ENCODE measurements around the gene WDR1. TPM values are rescaled to one million over a fixed set of nuclear protein-coding genes. Genes with fewer than 3 reads are reported as not detected.

The WDR1 gene
- total and polyA plus RNA-seq, 8 donors = 30.0 to 102 (median 57.7) TPM

DNA sequence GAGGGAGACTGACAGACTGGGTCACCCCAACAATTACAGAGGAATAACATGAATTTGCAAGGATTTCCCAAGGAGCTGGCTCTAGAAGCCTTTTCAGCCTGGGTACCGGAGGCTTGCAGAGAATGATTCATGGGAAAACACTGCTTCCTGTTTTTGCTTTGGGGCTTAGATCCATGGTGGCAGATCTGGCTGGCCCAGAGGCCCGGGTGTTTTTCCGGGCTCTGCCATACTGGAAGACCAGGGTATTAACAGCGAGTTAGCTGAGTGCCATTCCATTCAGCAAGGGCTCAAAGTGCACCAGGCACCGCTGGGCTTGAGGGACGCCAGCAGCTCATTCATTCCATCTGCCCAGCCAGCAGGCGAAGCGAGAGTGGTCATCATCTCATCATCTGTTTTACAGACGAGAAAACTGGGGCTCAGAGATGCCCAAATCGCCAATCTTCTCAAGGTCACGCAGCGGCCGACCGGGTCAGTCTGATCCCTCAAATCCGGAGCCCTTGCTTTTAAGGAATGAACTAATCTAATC lies 1.3 kb downstream of the WDR1 start:
- peak overlapping the region in 2 of 4 donors; percentile 90 to 95 for H3K27ac ChIP-seq
- peaks cover 0 to 16% (median 3%) of the 10 kb centered on the region in 3 donors for H3K36me3 ChIP-seq
- FAIRE-seq (no peak), ATAC-seq (no peak), DNase-seq (peak in 1 of 6 donors; percentile 43)
- intact Hi-C loops (cut with DNase I) = no loop called here
- 46 to 53% methylated on average over 15 of the region's 15 CpGs for WGBS, 2 donors
- no peaks in the 10 kb centered on the region for H3K9me3 ChIP-seq
- H3K27me3 ChIP-seq = no peaks in the 10 kb centered on the region
- TF ChIP-seq, protein P1, sequence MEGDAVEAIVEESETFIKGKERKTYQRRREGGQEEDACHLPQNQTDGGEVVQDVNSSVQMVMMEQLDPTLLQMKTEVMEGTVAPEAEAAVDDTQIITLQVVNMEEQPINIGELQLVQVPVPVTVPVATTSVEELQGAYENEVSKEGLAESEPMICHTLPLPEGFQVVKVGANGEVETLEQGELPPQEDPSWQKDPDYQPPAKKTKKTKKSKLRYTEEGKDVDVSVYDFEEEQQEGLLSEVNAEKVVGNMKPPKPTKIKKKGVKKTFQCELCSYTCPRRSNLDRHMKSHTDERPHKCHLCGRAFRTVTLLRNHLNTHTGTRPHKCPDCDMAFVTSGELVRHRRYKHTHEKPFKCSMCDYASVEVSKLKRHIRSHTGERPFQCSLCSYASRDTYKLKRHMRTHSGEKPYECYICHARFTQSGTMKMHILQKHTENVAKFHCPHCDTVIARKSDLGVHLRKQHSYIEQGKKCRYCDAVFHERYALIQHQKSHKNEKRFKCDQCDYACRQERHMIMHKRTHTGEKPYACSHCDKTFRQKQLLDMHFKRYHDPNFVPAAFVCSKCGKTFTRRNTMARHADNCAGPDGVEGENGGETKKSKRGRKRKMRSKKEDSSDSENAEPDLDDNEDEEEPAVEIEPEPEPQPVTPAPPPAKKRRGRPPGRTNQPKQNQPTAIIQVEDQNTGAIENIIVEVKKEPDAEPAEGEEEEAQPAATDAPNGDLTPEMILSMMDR (IDR thresholded peaks at IDR 0.05) = no peak
- peaks cover 5 to 11% (median 6%) of the 10 kb centered on the region in 3 donors for H3K4me1 ChIP-seq
- H3K4me3 ChIP-seq = peak overlapping the region; percentile 65 to 82 (median 68)

DNA sequence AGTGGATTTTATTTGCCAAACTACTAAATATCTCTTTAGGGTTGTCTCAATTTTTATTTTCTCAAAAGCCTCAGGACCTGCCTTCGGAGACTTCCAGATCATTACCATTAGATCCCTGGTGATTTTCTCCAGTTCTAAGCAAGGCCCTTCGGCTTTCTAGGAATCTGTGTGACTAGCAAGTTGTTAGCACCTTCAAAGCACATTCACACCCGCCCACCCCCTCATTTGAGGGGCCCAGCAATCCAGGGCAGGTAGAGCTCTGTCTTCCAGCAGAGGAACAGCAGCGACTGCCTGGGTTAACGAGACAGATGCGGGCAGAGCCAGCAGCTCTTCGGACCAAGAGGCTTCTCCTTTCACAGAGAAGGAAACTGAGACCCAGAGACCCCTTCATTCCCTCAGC lies 2.0 kb downstream of the WDR1 start:
- intact Hi-C loops (cut with DNase I) = no loop called here
- H3K36me3 ChIP-seq = peaks cover 0 to 16% (median 3%) of the 10 kb centered on the region in 3 donors
- TF ChIP-seq, protein P1 (IDR thresholded peaks at IDR 0.05) = no peak
- H3K27ac ChIP-seq = no peak overlapping the region
- peak overlapping the region in 1 of 4 donors; percentile 70 for H3K4me3 ChIP-seq
- peaks cover 5 to 11% (median 6%) of the 10 kb centered on the region in 3 donors for H3K4me1 ChIP-seq
- WGBS, 2 donors = 83 to 88% methylated on average over 7 of the region's 7 CpGs
- H3K9me3 ChIP-seq = no peaks in the 10 kb centered on the region
- H3K27me3 ChIP-seq = no peaks in the 10 kb centered on the region
- ATAC-seq = no peak
- DNase-seq = peak in 1 of 6 donors; percentile 42
- FAIRE-seq = no peak

GRCh38 chr4:10114147-10114546 lies 2.5 kb downstream of the WDR1 start:
- WGBS, 2 donors = 88 to 90% methylated on average over 4 of the region's 4 CpGs
- ATAC-seq (no peak), DNase-seq (no peak), FAIRE-seq (no peak)
- Histone ChIP-seq H3K27ac (no peak overlapping the region), H3K4me1 (peaks cover 5 to 11% (median 6%) of the 10 kb centered on the region in 3 donors), H3K4me3 (no peak overlapping the region), H3K27me3 (no peaks in the 10 kb centered on the region), H3K9me3 (no peaks in the 10 kb centered on the region), H3K36me3 (peaks cover 0 to 16% (median 3%) of the 10 kb centered on the region in 3 donors)
- TF ChIP-seq, protein P1 (IDR thresholded peaks at IDR 0.05) = no peak
- intact Hi-C loops (cut with DNase I) = no loop called here

- DNase-seq (peak in 1 of 6 donors; percentile 26), FAIRE-seq (no peak), ATAC-seq (no peak)
- Histone ChIP-seq H3K36me3 (peaks cover 0 to 16% (median 3%) of the 10 kb centered on the region in 3 donors), H3K27me3 (no peaks in the 10 kb centered on the region), H3K4me3 (no peak overlapping the region), H3K4me1 (peaks cover 5 to 11% (median 6%) of the 10 kb centered on the region in 3 donors), H3K27ac (no peak overlapping the region), H3K9me3 (no peaks in the 10 kb centered on the region)
- TF ChIP-seq, protein P1 (IDR thresholded peaks at IDR 0.05) = no peak
- WGBS, 2 donors = 80 to 83% methylated on average over 12 of the region's 12 CpGs
- intact Hi-C loops (cut with DNase I) = no loop called here
Measured at GRCh38 chr4:10113362-10114047, 3.1 kb downstream of the WDR1 start.
